Posterior vena cava (tissue), 2 donors: ENCODE measurements around the gene HP. TPM values are rescaled to one million over a fixed set of nuclear protein-coding genes. Genes with fewer than 3 reads are reported as not detected.
"Not testable (repeated sequence)": the region's sequence is repeated elsewhere in the genome, so short reads cannot be mapped to it uniquely, and the experiment has no call there.

Experiments used
- DNase-seq: peaks from one replicate; pipeline ENCODE4 v3.0.0-alpha.2; 2020; ENCODE audit warnings: low spot score
- intact Hi-C, 2 donors: fragments of 100-400 bp; cut with DNase I; formaldehyde crosslinking; loops; one replicate each; pipeline versions ENCODE4 v1.14.1 to v1.14.2; 2022 to 2023
- long read RNA-seq, 2 donors: library from polyadenylated mRNA; unstranded; transcript quantifications; one replicate each; pipeline ENCODE4 v2.0.0, GENCODE V29; 2020 to 2021
- total RNA-seq, 2 donors: library from RNA; stranded (reverse); fragmentation: NEBNext Ultra II Directional; extraction: Animal tissue kit (Norgen Biotek cat#: 25700); gene quantifications; one replicate each; pipeline ENCODE4 v1.2.1, GENCODE V29; 2021
- donor health status: DM: yes; HTN: yes; CAD: no.
- donor health status: DM: yes; HTN: yes; CAD: no.

The HP gene, protein sequence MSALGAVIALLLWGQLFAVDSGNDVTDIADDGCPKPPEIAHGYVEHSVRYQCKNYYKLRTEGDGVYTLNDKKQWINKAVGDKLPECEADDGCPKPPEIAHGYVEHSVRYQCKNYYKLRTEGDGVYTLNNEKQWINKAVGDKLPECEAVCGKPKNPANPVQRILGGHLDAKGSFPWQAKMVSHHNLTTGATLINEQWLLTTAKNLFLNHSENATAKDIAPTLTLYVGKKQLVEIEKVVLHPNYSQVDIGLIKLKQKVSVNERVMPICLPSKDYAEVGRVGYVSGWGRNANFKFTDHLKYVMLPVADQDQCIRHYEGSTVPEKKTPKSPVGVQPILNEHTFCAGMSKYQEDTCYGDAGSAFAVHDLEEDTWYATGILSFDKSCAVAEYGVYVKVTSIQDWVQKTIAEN
- 10 to 100 TPM in 1 of 2 donors, 1 to 10 TPM in 1; 2.6 to 19.1 TPM for total RNA-seq
- long read RNA-seq, donor 1, partial matches to known transcripts = 0 of 1 reads
- long read RNA-seq, donor 1, other reads (novel, unspliced or antisense) = 1 of 1 reads
- long read RNA-seq, donor 2, partial matches to known transcripts = 0 of 3 reads
- long read RNA-seq, donor 2, other reads (novel, unspliced or antisense) = 0 of 3 reads

GRCh38 chr16:72054254-72054847 lies at the start of gene HP:
Gene HP (plus strand): TSS chr16:72054505. CDS start chr16:72054653, 148 bp downstream.
- DNase-seq, intact Hi-C loops: not testable (repeated sequence)

DNA sequence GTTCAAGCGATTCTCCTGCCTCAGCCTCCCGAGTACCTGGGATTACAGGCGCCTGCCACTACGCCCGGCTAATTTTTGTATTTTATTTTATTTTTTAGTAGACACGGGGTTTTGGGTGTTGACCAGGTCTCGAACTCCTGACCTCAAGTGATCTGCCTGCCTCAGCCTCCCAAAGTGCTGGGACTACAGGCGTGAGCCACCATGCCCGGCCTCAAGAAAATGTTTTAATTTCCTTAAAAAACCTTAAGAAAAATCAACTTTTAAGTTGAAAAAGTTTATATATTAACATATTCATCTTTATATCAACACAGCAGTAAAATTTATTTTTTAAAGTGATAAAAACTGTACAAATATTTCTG lies 46.3 kb upstream of the HP start:
- DNase-seq, intact Hi-C loops: not testable (repeated sequence)

GRCh38 chr16:72008424-72009216 lies 45.7 kb upstream of the HP start, which contains the start of gene DHODH:
Gene DHODH (plus strand): TSS chr16:72008744. CDS start chr16:72008765, 21 bp downstream.
- peak; percentile 99 for DNase-seq
- intact Hi-C loops = no loop called here

DNA sequence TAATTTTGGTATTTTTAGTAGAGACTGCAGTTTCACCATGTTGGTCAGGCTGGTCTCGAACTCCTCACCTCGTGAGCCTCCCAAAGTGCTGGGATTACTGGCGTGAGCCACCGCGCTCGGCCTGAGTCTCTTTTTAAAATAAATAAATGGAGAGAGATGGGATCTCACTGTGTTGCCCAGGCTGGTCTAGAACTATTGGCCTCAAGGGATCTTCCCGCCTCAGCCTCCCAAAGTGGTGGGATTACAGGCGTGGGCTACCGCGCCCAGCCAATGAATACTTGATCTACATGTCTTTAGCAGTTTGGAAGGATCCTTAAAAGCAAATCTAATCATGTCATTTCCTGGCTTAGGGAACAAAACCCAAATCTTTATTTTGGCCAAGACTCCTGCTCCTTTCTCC lies 44.5 kb upstream of the HP start:
- no peak for DNase-seq
- intact Hi-C loops = no loop called here

DNA sequence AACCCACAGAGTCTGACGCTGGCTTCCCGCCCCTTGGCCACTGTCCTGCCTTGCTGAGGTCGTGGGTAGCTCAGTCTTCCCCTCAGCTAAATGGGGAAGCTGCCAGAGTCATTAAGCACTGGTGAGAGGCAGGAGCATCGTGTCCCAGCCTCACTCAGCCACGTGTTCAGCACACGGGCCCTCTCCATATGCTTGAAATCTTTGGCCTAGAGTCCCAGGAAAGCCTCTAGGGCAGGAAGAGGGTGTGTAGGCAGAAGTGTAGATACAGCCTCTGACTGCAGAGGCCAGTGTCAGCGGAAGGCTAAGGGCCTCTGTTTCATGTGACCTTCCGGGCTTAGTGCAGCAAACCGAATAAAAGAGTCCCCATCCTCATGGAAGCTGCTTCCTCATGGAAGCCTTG lies 41.7 kb upstream of the HP start:
- intact Hi-C loops = no loop called here

DNA sequence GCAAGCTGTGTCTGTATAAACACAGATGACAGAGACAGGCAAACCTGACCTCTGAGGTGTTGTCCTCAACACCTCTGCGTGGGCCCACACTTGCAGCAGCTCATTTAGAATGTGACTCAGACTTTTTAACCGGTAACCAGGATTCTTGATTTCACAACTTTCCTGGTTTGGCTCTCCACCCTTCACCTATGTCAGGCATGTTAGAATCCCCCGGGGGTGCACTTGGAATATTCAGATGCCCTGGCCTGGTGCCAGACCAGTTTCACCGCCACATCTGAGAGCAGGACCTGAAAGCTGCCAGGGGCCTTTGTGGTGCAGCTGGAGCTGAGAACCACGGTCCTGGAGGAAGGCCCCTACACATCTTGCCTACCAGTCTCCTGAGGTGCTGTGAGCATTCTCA lies 40.9 kb upstream of the HP start:
- DNase-seq = no peak
- intact Hi-C loops = no loop called here

More for the DNA sequence above, 41.7 kb upstream of the HP start:
- DNase-seq = no peak

- intact Hi-C loops = no loop called here
- no peak for DNase-seq
Observed at GRCh38 chr16:72013888-72014581, 40.3 kb upstream of the HP start.

GRCh38 chr16:72014675-72015074 lies 39.6 kb upstream of the HP start:
- intact Hi-C loops = no loop called here
- DNase-seq = no peak

GRCh38 chr16:72015124-72015523 lies 39.2 kb upstream of the HP start:
- DNase-seq = no peak
- intact Hi-C loops = no loop called here

DNA sequence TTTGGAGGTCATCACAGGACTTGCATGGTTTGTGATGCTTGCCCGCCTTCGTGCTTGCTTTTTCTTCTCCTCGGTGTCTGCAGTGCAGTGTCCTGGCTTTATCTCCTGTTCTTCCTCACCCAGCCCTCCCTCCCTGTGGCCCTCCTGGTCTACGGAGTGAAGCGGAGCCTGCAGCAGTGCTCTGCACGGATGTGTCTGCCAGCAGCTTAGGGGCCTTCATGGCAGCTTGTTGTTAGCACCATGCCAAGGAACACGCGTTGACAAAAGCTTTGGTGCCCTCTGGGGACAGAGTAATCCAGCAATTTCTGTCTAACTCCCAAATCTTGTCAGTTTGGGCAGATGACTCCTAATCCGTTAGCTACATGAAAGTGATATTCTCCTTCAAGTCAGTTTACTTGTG lies 35.8 kb upstream of the HP start:
- intact Hi-C loops = no loop called here
- DNase-seq = no peak

DNA sequence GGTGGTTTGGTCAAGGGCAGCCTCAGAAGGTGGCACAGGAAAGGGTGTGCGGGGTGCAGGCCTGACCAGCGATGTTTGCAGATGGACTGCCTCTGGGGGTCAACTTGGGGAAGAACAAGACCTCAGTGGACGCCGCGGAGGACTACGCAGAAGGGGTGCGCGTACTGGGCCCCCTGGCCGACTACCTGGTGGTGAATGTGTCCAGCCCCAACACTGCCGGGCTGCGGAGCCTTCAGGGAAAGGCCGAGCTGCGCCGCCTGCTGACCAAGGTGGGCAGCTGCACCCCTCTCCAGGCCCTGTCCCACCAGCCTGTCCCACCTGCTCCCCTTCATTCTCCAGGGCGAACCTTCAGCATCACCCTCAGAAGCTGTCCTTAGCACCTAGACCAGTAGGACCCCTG lies 33.3 kb upstream of the HP start:
- DNase-seq = no peak
- intact Hi-C loops = no loop called here

DNA sequence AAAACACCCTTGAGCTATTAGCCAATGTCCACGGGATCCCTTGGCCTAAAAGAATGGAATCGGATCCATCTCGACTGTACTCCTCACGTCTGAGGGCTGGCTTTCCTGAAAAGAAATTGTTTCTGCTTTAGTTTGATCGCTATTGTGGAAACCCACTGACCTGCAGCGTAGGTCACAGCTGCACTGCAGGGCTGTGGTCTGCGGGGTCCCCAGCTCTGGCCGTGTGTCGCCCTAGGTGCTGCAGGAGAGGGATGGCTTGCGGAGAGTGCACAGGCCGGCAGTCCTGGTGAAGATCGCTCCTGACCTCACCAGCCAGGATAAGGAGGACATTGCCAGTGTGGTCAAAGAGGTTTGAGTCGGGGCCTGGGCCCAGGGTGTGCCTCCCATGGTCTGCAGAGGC lies 32.2 kb upstream of the HP start:
- intact Hi-C loops = no loop called here
- DNase-seq = no peak

GRCh38 chr16:72023962-72024361 lies 30.3 kb upstream of the HP start:
- DNase-seq = no peak
- intact Hi-C loops = no loop called here

DNA sequence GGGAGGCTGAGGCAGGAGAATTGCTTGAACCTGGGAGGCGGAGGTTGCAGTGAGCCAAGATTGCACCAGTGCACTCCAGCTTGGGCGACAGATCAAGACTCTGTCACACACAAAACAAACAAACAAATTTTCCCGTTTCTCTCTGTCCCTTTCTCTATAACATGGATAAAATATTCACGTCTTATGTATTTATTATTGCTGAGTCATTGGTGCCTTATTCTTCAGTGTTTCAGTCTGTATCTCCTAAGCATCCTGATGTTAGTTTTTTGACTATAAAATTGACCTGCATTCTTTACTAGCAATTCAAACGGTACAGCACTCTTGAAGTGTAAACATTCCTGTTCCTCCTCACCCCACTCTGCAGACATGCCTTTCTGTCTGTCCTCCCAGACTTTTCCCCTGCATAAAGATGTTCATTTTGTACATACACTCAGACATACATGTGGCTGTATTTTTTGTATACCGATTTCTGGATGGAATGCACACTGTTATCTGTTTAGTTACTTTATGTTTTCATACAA lies 29.4 kb upstream of the HP start:
- intact Hi-C loops = no loop called here
- DNase-seq = no peak

GRCh38 chr16:72025404-72026114 lies 28.7 kb upstream of the HP start:
- no peak for DNase-seq
- intact Hi-C loops = no loop called here

DNA sequence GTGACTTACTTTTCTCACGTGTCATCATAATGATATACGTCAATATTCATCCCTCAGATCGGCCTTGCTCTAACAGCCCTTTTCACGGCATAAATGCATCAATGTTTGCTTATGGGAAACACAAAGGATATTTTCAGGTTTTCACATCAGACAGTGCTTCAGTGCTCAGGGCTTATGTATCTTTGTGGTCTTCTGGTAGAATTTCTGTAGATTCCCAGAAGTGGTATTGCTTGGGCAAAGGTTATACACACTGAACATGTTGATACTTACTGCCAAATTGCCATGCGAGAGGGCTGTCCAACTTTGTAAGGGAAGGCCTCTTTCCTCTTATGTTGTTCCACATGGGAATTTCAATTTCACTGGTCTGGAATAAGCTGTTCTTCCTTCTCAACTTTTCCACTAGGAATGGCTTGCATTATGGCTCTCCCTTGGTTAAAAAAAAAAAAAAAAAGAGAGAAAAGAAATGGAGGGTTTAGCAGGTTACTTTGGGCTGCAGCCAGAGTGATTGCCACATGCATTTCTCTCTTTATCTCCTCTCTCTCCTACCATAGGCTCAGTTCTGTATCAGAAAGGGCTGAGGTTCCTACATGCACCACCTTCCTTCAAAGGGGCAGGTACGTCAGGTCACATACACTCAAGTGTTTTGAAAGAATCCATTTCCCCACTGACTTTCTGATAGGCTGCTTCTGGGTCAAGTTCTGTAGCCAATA lies 26.5 kb upstream of the HP start:
- intact Hi-C loops = no loop called here
- no peak for DNase-seq

GRCh38 chr16:72029567-72030271 lies 24.6 kb upstream of the HP start:
- DNase-seq = no peak
- intact Hi-C loops = no loop called here
